ENCODE measurements around the gene FRAT2.
"Not testable (repeated sequence)": the region's sequence is repeated elsewhere in the genome, so short reads cannot be mapped to it uniquely, and the experiment has no call there.

DNA sequence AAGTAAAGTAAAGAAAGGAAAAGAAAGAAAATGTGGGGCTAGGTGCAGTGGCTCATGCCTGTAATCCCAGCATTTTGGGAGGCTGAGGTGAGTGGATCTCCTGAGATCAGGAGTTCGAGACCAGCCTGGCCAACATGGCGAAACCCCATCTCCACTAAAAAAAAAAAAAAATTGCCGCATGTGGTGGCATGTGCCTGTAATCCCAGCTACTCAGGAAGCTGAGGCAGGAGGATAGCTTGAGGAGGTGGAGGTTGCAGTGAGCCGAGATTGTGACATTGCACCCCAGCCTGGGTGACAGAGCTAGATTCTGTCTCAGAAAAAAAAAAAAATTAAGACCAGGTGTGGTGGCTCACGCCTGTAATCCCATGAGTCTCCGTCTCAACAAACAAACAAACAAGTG, 9.1 kb upstream of the FRAT2 start:
- TF ChIP-seq CTCF (IDR thresholded peaks at IDR 0.05; ENCODE audit: extremely low read depth in 1 of 2, insufficient read depth in 1 of 2, low read depth in 1 of 2, low read length in 2 of 2); EZH2 (IDR thresholded peaks at IDR 0.05; ENCODE audit: borderline replicate concordance, low read depth, low read length, severe bottlenecking); POLR2A (IDR thresholded peaks at IDR 0.05; ENCODE audit: low read depth, low read length): not testable (repeated sequence)

All from endothelial cell of umbilical vein (primary cell).